GM18505 (cell line): ENCODE results near the gene FOLR1.
"Not testable (repeated sequence)": the region's sequence is repeated elsewhere in the genome, so short reads cannot be mapped to it uniquely, and the experiment has no call there.

Source experiments
- ATAC-seq: cut with Tn5 transposase; IDR thresholded peaks from one replicate; pipeline ENCODE4 v1.9.1; 2021; ENCODE audit not compliant: unreplicated experiment
- POLR2A ChIP-seq: IDR thresholded peaks from 4 replicates; pipeline ENCODE4 v1.6.1; 2011; ENCODE audit warnings: borderline replicate concordance; ENCODE audit not compliant: insufficient read depth, insufficient read length; ENCODE audit errors: extremely low read depth

The FOLR1 gene

GRCh38 chr11:72191961-72192381 lies at the start of gene FOLR1:
TSS of gene FOLR1 (plus strand) at chr11:72192140. CDS start at chr11:72192174, 34 bp downstream.
- no peak for ATAC-seq
- no peak for TF ChIP-seq POLR2A

- ATAC-seq, result not testable (repeated sequence)
Observed at GRCh38 chr11:72142543-72142942, 49.4 kb upstream of the FOLR1 start.

- TF ChIP-seq POLR2A, result no peak
- no peak for ATAC-seq
Observed at GRCh38 chr11:72144807-72145565, 47.0 kb upstream of the FOLR1 start.

DNA sequence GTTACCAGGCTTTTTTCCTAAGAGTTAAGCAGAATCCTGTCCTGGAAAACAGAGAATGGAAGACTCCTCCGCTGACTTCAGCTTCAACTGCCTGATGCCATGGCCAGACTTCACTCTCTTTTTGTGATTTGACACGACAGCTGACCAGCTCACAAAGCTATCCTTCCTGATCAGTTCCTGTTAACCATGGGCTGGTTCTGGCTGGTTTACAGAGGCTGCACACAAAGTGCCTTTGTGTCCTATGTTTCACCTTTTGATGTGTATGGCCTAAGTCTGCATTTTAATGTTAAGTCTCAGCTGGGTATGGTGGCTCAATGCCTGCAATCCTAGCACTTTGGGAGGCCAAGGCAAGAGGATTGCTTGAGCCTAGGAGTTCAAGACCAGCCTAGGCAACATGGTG lies 45.3 kb upstream of the FOLR1 start:
- no peak for TF ChIP-seq POLR2A
- no peak for ATAC-seq

DNA sequence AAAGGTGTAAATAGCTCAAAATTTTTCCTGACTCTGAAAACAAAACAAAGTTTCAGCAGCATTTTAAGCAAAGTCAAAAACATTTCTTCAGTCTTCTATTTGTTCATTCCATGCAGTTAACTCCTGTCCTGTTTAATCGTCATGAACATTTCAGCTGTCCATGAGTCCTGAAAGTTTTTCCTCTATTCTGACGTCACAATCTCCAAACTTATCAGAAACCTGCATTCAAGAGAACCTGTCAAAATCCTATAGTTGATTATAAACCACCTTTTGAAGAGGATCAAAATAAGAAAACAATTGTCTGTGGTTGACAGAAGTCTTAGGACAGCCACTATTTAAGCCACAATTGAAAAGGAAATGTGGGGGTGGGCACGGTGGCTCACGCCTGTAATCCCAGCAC lies 41.1 kb upstream of the FOLR1 start:
- no peak for ATAC-seq
- TF ChIP-seq POLR2A, result no peak

DNA sequence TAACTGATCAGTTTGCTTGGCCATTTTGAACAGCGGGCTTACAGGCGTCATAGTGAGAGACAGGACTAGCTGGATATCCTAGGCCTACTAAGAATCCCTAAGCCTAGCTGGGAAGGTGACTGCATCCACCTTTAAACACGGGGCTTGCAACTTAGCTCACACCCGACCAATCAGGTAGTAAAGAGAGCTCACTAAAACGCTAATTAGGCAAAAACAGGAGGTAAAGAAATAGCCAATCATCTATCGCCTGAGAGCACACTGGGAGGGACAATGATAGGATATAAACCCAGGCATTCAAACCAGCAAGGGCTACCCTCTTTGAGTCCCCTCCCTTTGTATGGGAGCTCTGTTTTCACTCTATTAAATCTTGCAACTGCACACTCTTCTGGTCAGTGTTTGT lies 38.1 kb upstream of the FOLR1 start:
- not testable (repeated sequence) for ATAC-seq

- ATAC-seq, result no peak
- no peak for TF ChIP-seq POLR2A
Observed at GRCh38 chr11:72154816-72155215, 37.1 kb upstream of the FOLR1 start.

DNA sequence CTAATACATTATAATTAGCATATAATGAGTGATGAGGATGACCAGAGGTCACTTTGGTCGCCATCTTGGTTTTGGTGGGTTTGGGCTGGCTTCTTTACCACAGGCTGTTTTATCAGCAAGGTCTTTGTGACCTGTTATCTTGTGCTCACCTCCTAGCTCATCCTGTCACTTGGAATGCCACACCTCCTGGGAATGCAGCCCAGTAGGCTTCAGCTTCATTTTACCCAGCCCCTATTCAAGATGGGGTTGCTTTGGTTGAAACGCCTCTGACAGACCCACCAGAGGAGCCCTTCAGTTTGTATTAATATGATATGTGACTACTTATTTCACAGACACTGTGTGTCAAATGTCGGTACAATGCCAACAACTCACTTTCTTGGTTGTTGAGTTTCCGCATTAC lies 36.2 kb upstream of the FOLR1 start:
- no peak for TF ChIP-seq POLR2A
- no peak for ATAC-seq

DNA sequence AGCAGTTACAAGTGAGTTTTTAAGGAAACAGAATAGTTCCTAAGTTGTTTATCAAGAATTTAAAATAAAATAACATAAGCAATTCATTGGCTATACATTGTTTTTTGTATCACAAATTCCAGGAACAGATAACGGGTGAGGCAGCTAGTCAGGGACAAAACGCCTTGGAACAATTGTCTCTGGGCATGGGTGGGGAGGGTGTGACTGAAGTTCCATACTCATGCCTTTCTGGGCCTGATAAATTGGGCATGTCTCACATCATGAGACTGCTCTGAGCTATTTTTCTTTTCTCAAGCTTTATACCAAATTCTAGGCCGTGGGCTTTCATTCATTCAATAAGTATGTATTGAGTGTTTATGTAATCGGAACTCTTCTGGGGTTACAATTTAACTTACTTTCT lies 34.8 kb upstream of the FOLR1 start:
- no peak for ATAC-seq
- TF ChIP-seq POLR2A, result no peak

- TF ChIP-seq POLR2A, result no peak
- no peak for ATAC-seq
Observed at GRCh38 chr11:72160319-72160718, 31.6 kb upstream of the FOLR1 start.

- no peak for TF ChIP-seq POLR2A
- ATAC-seq, result no peak
Observed at GRCh38 chr11:72162891-72163492, 28.9 kb upstream of the FOLR1 start.

DNA sequence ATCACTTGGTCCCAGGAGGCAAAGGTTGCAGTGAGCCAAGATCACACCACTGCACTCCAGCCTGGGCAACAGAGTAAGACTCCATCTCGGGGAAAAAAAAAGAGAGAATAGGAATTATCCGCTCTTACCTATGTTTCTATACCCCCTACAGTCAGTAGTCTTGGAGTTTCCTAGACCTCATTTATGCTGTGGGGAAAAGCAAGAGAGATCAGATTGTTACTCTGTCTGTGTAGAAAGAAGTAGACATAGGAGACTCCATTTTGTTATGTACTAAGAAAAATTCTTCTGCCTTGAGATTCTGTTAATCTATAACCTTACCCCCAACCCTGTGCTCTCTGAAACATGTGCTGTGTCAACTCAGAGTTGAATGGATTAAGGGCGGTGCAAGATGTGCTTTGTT lies 27.8 kb upstream of the FOLR1 start:
- ATAC-seq, result not testable (repeated sequence)

- not testable (repeated sequence) for ATAC-seq
Observed at GRCh38 chr11:72169046-72169555, 22.8 kb upstream of the FOLR1 start.

DNA sequence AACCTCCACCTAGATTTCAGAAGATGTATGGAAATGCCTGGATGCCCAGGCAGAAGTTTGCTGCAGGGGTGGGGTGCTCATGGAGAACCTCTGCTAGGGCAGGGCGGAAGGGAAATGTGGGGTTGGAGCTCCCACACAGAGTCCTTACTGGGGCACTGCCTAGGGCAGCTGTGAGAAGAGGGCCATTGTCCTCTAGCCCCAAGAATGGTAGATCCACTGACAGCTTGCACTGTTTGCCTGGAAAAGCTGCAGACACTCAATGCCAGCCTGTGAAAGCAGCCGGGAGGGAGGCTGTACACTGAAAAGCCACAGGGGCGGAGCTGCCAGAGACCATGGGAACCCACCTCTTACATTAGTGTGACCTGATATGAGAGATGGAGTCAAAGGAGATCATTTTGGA lies 22.2 kb upstream of the FOLR1 start:
- ATAC-seq, result not testable (repeated sequence)

GRCh38 chr11:72172043-72172442 lies 19.9 kb upstream of the FOLR1 start:
- ATAC-seq, result not testable (repeated sequence)
